Myocyte (in vitro differentiated cells): ENCODE results near the gene ARVCF. TPM values are rescaled to one million over a fixed set of nuclear protein-coding genes. Genes with fewer than 3 reads are reported as not detected.

Source experiments
- DNase-seq: peaks from one replicate; pipeline ENCODE4 v3.0.0-alpha.2; 2012; ENCODE audit warnings: low read depth
- total RNA-seq: library from RNA; depleted of rRNA; stranded (reverse); fragments of >200 nt; gene quantifications from 2 replicates; pipeline ENCODE4 v1.2.3, GENCODE V29; 2014

The ARVCF gene
- total RNA-seq, 1 donor from 2014 or later, result 26.2 TPM

GRCh38 chr22:20002128-20002527 lies 14.5 kb downstream of the ARVCF start:
- no peak for DNase-seq

GRCh38 chr22:20001082-20001638 lies 15.5 kb downstream of the ARVCF start:
- peak; percentile 42 for DNase-seq

GRCh38 chr22:20000246-20001081 lies 16.2 kb downstream of the ARVCF start:
- no peak for DNase-seq

DNA sequence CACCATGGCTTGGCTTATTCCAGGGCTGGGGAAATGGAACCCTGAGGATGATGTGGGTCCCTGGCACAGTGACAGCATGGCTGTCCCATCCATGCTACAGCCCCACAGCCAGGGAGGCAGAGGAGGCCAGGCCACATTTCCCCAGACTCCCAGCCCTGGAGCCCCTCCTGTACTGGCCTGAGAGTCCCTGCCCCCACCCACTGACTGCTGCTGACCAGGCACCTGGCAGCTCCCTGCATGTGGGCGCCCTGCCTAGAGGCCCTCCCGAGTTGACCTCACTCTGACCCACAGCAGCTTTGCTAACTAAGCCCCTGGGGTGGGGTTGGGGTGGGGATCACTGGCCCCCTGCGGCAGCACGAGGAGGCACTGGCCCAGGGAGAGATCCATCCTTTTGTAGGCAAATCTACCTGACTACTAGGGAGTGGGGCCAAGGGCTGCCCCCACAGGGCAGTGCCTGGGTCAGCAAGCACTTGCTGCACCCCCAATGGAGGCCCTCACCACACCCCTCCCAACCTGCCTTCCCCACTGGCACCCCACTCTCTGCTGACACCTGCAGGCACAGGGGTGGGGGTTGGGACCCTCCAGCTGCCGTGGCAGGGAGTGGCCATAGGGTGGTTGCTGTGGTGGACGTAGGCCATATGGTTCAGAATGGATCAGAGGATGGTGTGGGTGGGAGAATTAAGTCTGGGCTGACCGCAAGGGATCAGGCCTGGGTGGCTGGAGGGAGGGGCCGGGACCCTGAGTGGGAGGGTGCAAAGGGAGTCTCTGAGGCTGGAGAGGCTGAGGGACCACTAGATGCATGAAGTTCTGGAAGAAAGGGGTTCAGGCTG lies 17.4 kb downstream of the ARVCF start:
- no peak for DNase-seq

DNA sequence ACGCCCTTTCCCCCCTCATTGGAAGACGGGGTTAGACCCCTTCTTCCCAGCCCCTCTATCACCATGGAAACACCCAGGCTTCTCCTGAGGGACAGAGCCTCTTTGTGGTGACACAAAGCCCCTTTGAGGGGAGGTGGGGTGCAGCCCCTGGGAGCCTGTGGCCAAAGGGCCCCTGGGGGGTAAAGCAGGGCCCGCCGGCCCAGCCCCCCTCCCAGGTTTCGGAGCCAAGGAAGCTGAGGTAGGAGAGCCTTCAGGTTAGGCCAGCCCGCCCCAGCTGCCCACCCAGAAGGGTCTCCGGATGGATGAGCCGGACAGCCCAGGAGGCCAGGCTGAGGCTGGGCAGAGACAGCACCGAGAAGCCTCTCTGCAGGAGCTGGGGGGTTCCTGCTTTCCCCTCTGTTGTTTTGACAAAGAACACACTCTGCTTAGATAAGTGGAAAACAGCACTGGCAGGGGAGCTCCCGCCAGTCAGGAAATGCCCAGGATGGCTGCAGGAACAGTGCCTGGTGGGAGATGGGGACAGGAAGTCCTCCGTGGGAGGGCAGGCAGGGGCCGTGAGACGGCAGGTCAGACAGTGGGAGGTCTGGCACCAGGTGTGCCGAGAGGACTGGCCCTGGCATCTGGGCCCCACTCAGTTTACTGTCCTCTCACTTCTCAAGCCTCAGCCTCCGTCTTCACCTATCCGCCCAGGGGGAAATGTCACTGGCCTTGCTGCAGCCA lies 18.2 kb downstream of the ARVCF start:
- no peak for DNase-seq

GRCh38 chr22:19997561-19998231 lies 18.9 kb downstream of the ARVCF start:
- no peak for DNase-seq

DNA sequence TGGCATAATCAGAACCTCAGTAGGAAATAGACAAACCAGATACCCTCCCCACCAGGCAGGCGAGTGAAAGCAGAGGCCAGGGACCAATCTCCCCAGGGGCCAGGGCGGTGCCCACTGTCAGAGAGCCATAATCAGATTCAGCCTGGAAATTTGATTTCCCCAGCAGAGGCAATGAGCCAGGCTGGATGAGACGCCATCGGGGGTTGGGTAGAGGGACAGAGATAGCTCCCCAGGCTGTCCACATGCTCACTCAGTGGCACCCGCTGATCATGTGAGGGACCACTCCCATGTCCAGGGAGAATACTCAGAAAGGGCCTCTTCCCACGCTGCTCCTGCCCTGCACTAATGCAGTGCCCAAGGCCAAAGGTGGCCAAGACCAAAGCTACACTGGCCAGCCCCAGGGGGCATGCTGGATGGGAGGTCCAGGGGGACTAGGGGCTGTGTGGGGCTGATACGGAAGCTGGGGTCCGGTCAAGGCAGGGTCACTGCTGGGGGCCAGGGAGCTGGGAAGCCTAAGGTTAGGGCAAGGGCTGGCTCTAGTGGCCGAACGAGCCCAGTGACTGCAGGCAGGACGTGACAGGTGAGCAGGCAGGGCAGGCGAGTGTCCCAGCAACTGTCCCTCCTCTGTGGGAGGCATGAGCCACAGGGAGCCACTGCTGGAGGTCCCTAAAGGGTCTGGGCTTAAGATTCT lies 19.8 kb downstream of the ARVCF start:
- peak; percentile 49 for DNase-seq

GRCh38 chr22:19995611-19996339 lies 20.8 kb downstream of the ARVCF start:
- DNase-seq, result peak; percentile 60

GRCh38 chr22:19994851-19995610 lies 21.6 kb downstream of the ARVCF start:
- no peak for DNase-seq

DNA sequence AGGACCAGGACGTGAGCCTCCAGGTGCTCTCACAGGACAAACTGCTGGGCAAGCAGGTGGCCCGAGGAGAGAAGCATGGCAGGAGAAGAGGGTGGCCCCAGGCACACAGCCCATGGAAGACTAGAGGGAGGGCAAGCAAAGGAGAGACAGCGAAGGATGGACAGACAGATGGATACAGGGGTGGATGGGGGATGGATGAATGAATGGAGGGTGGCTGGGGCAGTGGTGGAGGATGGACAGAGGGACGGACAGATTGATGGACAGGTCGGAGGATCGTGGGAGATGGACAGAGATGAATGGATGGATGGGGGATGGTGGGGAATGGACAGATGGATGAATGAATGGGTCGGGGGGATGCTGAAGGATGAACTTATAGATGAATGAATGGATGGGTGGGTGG lies 22.7 kb downstream of the ARVCF start:
- DNase-seq, result no peak

DNA sequence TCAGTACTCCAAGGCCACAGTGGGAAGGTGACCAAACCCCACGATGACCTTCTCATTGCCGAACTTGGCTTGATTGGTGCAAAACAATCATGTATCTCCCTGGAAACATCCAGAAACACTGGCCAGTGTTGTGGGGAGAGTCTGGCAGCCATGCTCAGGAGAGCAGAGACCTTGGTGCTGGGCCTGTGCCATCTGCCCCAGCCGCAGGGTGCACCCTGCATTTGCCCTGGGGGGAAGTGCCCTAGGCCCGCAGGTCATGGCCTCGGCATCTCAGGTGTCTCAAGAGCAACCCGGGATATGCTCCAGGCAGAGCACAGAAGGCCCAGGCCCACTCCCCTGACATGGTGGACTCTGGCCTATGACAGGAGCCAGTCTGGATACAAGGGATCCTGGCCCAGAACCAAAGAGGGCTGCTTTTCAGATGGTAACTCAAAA lies 23.7 kb downstream of the ARVCF start:
- DNase-seq, result no peak

DNA sequence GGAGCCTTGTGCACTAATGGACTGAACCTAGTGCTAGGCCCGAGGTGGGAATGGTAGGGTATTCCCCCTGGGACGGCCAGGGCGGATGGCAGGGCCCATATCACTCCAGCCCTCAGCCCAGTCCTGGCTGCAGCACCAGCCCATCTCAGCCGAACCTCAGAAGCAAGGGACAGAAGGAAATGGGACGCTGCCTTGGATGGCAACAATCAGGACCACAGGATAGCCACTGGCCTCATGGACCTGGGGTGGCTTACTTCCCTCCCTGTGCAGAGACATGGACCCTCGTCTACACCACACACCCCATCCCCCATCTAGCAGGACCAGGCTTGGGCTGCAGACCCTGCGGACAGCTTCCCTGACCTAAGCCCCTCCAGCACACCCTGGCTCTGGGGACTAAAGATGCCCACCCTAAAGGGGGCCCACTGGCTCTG lies 24.1 kb downstream of the ARVCF start:
- no peak for DNase-seq

DNA sequence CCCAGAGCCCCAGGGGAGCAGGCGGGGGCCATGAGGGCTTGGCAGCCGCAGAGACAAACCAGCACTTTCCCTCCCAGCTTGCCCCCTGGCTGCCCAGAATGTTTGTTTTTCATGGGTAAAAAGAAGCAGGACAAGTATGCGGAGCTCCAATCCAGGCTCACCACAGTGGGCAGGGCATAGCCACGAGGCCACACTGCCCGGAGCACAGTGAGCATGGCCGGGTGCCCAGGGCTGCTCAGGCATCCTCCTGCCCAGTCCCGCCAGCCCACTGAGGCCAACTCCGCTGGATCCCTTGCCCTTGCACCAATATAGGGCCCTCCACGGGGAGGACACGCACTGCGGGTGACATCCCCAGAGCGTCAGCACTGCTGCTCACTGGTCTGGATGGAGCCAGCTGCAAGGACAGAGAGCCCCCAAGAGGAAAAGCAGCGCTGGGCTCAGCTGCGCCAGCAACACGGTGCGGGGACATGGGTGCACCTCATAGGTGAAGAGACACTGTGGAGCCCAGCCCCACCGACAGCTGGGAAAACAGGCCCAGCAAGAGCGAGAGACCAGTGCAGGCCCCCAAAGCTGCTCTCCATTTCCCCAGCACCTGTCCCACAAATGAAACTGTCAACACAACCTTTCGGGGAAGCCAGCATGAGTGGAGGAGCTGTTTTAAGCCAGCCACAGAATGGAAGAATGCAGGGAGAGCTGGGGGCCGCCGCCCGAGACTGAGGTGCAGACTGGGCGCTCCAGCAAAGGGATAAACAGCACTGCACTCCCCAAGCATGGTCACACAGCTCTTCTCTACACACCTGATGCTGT lies 24.8 kb downstream of the ARVCF start:
- peak; percentile 59 for DNase-seq

- no peak for DNase-seq
Observed at GRCh38 chr22:19991395-19991644, 25.3 kb downstream of the ARVCF start.

DNA sequence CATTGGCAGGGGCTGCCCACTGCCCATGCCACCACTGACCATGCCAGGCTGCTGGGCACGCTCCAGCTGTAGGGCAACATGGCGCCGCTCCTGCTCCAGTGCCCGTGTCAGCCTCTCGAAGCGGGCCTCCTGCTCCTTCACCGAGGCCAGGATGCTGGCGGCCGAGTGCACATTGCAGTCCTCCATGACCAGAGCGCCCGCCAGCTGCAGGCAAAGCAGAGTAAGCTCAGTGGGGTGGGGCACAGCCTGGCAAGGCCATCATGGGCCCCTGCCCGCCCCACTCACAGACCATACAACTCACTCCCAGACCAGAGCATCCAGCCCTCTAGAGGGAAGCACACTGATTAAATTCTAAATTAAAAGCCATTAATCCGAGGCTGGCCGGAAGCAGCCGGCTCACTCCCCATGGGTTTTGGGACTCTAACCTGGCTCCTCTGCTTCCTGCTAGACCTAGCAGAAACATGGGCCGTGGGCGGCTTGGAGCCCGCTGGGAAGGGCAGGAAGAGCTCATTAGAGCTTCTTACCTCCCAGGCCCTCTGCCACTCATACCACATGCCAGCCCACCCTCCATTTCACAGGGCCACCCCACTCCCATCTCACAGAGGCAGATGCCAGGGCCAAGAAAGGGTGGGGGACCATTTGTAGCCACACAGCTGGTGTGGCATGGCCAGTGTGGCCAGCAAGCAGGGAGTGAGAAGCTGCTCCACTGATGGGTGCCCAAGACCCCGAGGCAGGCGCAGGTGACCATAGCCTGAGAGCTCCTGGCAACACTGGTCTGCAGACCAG lies 25.8 kb downstream of the ARVCF start:
- DNase-seq, result no peak

DNA sequence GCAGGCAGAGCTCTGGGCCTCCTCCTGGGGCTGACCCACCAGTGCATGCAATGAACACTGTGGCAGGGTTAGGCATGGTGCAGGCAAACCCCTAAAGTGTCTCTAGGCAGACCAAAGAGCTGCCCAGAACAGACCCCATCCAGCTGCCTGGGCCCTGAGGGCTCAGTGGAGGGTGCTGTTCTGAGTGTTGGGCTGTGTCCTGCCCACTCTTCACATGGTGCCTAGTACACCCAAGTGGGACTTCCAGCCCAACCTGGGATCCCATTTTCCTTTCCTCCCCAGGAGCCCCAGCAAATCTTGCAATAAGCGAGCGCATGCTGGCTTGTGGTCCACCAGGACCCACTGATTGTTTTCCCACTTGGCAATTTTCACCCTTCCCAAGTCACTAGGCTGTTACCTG lies 26.4 kb downstream of the ARVCF start:
- DNase-seq, result no peak

GRCh38 chr22:19989725-19990067 lies 26.9 kb downstream of the ARVCF start:
- no peak for DNase-seq
